ENCODE measurements around the gene PDCD11.
"Not testable (repeated sequence)": the region's sequence is repeated elsewhere in the genome, so short reads cannot be mapped to it uniquely, and the experiment has no call there.

PDCD11 gene

GRCh38 chr10:103416436-103417147, 20.2 kb downstream of the PDCD11 start:
- FAIRE-seq = peak; percentile 90

- FAIRE-seq = not testable (repeated sequence)
Measured at GRCh38 chr10:103417148-103417469, 20.7 kb downstream of the PDCD11 start.

- no peak for FAIRE-seq
Measured at GRCh38 chr10:103417601-103418000, 21.2 kb downstream of the PDCD11 start.

GRCh38 chr10:103419101-103419500, 22.7 kb downstream of the PDCD11 start:
- FAIRE-seq = no peak

- FAIRE-seq = no peak
Measured at GRCh38 chr10:103423748-103424147, 27.3 kb downstream of the PDCD11 start.

GRCh38 chr10:103427866-103428265, 31.4 kb downstream of the PDCD11 start:
- no peak for FAIRE-seq

- FAIRE-seq = no peak
Measured at GRCh38 chr10:103428989-103429643, 32.7 kb downstream of the PDCD11 start.

- no peak for FAIRE-seq
Measured at GRCh38 chr10:103429647-103430046, 33.2 kb downstream of the PDCD11 start.

GRCh38 chr10:103431902-103432301, 35.5 kb downstream of the PDCD11 start:
- peak; percentile 60 for FAIRE-seq

GRCh38 chr10:103433858-103434257, 37.4 kb downstream of the PDCD11 start:
- no peak for FAIRE-seq

- FAIRE-seq = no peak
Measured at GRCh38 chr10:103439776-103440175, 43.4 kb downstream of the PDCD11 start.

- no peak for FAIRE-seq
Measured at GRCh38 chr10:103440416-103440815, 44.0 kb downstream of the PDCD11 start.

- FAIRE-seq = no peak
Measured at GRCh38 chr10:103441206-103441605, 44.8 kb downstream of the PDCD11 start.

GRCh38 chr10:103441611-103442010, 45.2 kb downstream of the PDCD11 start:
- FAIRE-seq = no peak

- FAIRE-seq = no peak
Measured at GRCh38 chr10:103442031-103442461, 45.6 kb downstream of the PDCD11 start.

GRCh38 chr10:103443475-103444185, 47.2 kb downstream of the PDCD11 start:
- FAIRE-seq = no peak

- FAIRE-seq = no peak
Measured at GRCh38 chr10:103444478-103444877, 48.1 kb downstream of the PDCD11 start.

- FAIRE-seq = no peak
Measured at GRCh38 chr10:103445366-103445765, 48.9 kb downstream of the PDCD11 start.

- FAIRE-seq = no peak
Measured at GRCh38 chr10:103445767-103446567, 49.5 kb downstream of the PDCD11 start.

- FAIRE-seq = no peak
Measured at GRCh38 chr10:103447187-103447586, 50.8 kb downstream of the PDCD11 start.

- FAIRE-seq = no peak
Measured at GRCh38 chr10:103448746-103449145, 52.3 kb downstream of the PDCD11 start.

- no peak for FAIRE-seq
Measured at GRCh38 chr10:103449208-103450144, 53.0 kb downstream of the PDCD11 start.
